Endothelial cell of umbilical vein (primary cell): Measurements from ENCODE around the gene SPATA7.

Experiments
- FOS ChIP-seq: IDR thresholded peaks from 2 replicates; pipeline ENCODE4 v1.6.1; 2011; ENCODE audit warnings: mild to moderate bottlenecking, low read length, moderate library complexity, borderline replicate concordance; ENCODE audit not compliant: insufficient read depth
- GATA2 ChIP-seq: IDR thresholded peaks from 2 replicates; pipeline ENCODE4 v1.7.0; 2011; ENCODE audit warnings: low read depth, mild to moderate bottlenecking, moderate library complexity, mixed read lengths, low read length; ENCODE audit not compliant: insufficient read length, insufficient read depth
- MYC ChIP-seq: IDR thresholded peaks from one replicate; pipeline ENCODE4 v1.6.1; 2011; ENCODE audit warnings: mild to moderate bottlenecking, low read depth, low read length
- POLR2A ChIP-seq: IDR thresholded peaks from 2 replicates; pipeline ENCODE4 v1.6.1; 2012; ENCODE audit warnings: low read depth, mild to moderate bottlenecking, control low read depth, low read length
- TF ChIP-seq, protein P1 (sequence below), 2 donors: IDR thresholded peaks; 1 replicate in 1 of 2; 2 replicates in 1 of 2; pipeline ENCODE4 v1.5.1; 2011; ENCODE audit warnings: low read length in 2 of 2, mild to moderate bottlenecking in 2 of 2, moderate library complexity in 2 of 2, control low read depth in 1 of 2, inconsistent platforms in 1 of 2, low read depth in 1 of 2; ENCODE audit not compliant: insufficient read depth in 1 of 2; ENCODE audit errors: extremely low read depth in 1 of 2

DNA sequence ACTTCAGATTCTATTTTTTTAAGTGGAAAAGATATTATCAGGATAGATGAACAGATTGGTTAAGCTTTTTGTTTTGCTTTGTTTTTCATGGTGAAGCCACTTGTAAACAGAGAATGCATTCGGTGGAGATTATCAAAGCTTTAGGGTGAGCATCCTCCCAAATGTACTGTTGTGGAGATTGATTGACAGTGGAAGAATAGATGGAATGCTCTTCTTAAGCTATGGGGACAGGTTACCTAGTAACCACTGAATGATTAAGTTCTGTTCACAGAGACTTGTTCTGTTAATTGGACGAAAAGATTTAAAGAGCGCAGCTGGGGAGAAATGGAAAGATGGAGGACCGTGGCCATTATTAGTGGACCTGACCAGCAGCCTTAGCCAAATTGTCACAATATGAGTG is 21.8 kb upstream of the SPATA7 start:
- no peak for TF ChIP-seq GATA2
- TF ChIP-seq POLR2A: no peak
- no peak for TF ChIP-seq FOS
- TF ChIP-seq, protein P1, sequence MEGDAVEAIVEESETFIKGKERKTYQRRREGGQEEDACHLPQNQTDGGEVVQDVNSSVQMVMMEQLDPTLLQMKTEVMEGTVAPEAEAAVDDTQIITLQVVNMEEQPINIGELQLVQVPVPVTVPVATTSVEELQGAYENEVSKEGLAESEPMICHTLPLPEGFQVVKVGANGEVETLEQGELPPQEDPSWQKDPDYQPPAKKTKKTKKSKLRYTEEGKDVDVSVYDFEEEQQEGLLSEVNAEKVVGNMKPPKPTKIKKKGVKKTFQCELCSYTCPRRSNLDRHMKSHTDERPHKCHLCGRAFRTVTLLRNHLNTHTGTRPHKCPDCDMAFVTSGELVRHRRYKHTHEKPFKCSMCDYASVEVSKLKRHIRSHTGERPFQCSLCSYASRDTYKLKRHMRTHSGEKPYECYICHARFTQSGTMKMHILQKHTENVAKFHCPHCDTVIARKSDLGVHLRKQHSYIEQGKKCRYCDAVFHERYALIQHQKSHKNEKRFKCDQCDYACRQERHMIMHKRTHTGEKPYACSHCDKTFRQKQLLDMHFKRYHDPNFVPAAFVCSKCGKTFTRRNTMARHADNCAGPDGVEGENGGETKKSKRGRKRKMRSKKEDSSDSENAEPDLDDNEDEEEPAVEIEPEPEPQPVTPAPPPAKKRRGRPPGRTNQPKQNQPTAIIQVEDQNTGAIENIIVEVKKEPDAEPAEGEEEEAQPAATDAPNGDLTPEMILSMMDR (IDR thresholded peaks at IDR 0.05; ENCODE audit: extremely low read depth in 1 of 2, insufficient read depth in 1 of 2, low read depth in 1 of 2, low read length in 2 of 2): no peak
- no peak for TF ChIP-seq MYC
